Measurements from ENCODE around the gene ACMSD. TPM values are rescaled to one million over a fixed set of nuclear protein-coding genes. Genes with fewer than 3 reads are reported as not detected.
A peak's percentile ranks its signal among the peaks of the same experiment; 100 is the strongest.
"Not testable (repeated sequence)": the region's sequence is repeated elsewhere in the genome, so short reads cannot be mapped to it uniquely, and the experiment has no call there.

The ACMSD gene
- total RNA-seq (2014; rRNA removed; shearing (Covaris generic)), result not detected in 2 replicates

DNA sequence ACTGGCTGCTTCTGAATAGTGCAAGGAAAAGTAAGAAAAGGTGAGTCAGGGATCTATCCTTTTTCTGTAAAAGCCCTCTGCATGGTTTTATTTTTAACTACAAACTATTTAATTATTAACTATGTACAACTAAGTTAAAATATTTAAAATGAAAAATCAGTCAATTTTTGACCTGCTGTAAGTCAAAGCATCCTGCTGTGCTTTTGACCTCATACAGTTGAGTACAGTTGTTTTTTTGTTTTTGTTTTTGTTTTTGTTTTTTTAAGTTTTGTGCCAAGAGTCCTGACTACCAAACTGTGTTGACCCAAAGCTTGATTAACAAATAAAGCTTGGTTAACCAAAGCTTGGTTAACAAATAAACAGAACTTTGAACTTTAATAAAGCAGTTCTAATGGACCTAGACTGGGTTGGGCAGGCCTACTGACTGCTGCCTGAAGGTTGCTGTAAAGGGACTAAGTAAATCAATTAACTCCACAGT lies at the start of gene ACMSD:
Gene ACMSD (plus strand): TSS at position 474 of the 478 bp plus-strand sequence. CDS start 67 bp downstream, outside the sequence.
- DNase-seq (ENCODE audit: low spot score), result no peak

DNA sequence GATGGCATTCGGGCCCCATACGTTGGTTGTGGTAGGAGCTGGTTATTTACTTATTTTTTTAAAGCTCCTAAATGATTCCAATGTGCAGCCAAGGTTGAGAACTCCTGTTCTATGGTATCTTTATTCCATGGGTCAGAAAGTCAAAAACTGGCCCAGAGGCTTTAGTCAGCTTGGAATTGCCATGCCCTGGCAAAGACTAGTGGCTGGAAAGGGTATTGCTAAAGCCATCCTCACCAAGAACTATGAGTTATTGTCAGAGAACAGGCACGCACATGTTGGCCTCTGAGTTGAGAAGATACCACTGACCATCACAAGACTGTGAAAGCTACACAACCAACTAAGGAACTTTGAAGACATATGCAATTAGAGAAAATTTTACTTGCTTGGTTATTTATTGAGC lies 47.9 kb upstream of the ACMSD start:
- DNase-seq (ENCODE audit: low spot score), result no peak

DNA sequence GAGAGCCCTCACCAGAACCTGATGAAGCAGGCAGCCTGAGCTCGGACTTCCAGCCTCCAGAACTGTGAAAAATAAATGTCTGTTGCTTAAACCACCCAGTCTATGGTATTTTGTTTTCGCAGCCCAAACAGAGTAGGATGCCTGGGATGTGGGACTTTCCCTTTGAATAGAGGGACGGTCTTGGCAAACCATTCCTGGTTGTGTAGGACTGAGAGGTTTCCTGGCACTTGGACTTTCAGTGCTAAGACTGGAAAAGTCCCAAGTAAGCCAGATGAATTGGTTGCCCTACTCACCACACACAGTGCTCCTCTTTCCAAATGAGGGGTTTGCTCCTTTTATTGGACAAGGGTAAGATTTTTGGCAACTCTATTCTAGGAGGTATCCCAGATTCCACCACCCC lies 46.8 kb upstream of the ACMSD start:
- DNase-seq (ENCODE audit: low spot score), result no peak

DNA sequence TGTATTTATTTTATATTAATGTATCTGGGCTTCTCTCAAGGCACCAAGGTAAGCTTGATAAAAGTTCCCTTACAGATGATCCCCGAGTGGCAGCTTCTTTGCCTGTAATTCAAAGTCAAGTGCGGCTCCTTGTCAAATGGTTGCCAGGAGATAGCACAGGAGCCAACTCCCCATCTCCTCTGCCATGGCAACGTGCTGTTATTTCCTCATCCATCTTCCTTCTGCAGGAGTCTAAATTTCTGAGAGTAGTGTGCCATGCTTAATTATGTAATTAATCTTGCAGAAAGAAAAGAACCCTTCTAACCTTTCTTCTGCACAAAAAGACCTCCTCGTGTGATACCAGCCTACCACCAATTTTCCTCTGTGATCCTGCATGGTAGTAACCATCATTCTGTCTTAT lies 46.2 kb upstream of the ACMSD start:
- no peak for DNase-seq (ENCODE audit: low spot score)

DNA sequence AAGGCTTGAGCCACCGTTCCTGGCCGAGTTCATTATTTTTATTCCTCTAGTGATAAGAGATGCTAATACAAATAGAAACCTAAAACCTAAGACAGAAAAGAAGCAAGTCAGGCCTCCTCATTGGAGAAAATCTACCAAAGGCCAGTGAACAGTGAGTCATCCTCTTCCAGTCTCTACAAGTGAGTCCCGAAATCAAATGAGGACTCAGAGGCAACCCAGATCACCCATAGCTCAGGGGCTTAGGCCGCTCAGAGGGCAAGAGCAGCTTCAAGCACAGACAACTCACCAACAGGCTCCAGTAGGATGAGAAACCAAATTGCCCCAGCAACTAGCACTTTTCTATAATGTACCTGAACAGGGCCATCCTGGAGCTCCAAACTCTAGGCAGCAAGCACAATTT lies 42.7 kb upstream of the ACMSD start:
- no peak for DNase-seq (ENCODE audit: low spot score)

DNA sequence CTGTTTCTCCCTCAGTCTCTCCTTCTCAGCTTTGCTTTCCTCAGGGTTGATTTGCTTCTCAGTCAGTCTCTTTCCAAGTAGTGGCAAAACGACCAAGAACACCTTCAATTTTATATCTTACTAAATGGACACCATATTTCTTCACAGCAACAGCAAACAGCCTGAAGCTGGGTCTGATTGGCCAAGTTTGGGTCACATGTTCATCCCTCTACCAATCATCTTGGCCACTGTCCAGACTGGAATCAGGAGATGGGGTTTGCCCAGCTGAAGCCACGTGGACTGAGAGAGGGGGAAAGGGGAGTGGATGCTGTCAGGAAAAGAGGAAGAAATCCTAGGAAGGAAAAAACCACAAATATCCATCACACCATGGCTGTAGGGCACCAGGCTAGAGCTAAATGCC lies 42.0 kb upstream of the ACMSD start:
- DNase-seq (ENCODE audit: low spot score), result no peak

DNA sequence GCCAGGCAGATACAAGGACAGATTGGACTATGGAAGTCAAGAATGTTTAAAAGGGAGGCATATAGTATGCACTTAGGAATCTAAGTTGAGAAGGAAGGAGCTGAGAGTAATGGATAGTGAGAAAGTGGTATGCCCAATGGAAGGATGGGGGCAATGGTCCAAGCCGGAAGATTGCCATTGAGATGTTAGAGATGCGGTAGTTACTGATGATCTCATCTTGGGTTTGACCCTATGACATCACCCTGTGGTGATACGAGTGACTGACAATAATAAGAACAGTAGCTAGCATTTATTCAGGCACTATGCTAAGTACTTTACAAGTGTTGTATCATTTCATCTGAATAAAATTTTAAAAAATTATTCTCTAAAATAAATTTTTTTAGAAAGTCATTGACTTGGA lies 38.5 kb upstream of the ACMSD start:
- no peak for DNase-seq (ENCODE audit: low spot score)

DNA sequence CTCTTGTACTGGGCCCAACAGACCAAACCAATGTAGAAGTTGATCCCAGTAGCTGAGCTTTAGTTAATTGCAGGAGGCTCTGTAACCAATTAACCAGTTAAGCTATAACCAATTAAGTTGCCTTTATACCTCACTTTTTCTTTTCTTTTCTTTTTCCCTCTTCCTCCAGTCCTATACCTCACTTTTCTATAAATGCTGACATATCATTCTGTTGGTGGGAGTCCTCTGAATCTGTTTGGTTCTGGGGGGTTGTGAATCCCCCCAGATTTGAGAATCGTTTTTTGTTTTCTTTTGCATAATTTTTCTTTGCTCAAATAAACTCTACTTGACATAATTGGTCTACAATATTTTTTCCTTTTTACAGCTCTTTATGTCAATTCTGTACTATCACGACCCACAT lies 38.1 kb upstream of the ACMSD start:
- DNase-seq (ENCODE audit: low spot score), result no peak

DNA sequence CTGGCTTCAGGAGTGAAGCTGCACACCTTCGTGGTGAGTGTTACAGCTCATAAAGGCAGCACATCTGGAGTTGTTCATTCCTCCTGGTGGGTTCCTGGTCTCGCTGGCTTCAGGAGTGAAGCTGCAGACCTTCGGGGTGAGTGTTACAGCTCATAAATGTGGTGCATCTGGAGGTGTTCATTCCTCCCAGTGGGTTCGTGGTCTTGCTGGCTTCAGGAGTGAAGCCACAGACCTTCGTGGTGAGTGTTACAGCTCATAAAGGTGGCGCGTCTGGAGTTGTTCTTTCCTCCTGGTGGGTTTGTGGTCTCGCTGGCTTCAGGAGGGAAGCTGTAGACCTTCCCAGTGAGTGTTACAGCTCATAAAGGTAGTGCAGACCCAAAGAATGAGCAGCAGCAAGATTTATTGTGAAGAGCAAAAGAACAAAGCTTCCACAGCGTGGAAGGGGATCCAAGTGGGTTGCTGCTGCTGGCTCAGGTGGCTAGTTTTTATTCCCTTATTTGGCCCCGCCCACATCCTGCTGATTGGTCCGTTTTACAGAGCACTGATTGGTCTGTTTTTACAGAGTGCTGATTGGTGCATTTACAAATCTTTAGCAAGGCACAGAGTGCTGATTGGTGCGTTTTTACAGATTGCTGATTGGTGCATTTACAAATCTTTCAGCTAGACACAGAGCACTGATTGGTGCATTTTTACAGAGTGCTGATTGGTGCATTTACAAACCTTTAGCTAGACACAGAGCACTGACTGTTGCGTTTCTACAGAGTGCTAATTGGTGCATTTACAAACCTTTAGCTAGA lies 34.6 kb upstream of the ACMSD start:
- not testable (repeated sequence) for DNase-seq (ENCODE audit: low spot score)

DNA sequence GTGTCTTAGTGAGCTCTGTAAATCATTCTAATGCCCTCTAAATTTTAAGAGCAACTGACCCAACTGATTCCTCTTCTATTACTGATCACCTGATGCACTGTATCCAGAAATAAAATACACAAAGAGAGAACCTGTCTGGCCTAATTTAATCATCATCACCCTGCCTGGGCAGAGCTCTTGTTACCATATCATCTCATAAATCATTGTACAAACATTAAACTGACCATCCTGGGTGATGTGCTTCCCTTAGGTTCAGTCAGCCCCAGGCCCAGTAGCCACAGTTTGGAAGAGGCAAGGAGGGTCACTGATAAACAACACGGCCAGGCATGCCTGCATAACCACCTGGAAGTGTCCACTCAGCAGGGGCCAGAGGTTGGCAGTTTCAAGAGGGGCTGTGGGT lies 22.7 kb upstream of the ACMSD start:
- no peak for DNase-seq (ENCODE audit: low spot score)

DNA sequence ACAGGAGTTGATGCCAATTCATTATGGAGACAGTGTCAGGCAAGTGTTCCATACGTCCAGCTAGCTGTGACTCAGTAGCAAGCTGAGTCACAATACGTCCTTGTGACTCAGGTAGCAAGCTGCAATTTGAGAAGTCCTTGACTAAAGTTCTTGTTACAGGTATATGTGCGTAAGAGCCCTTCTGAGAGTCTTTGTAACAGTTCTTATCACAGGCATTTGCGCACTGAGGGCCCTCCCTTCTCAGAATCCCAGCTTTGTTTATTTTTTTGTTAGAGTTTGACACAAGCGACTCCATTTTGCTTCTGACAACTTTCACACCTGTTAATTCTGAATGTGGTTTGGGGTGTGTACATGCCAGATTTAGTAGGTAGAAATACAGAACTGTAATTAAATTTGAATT lies 20.1 kb upstream of the ACMSD start:
- DNase-seq (ENCODE audit: low spot score), result peak; percentile 40

DNA sequence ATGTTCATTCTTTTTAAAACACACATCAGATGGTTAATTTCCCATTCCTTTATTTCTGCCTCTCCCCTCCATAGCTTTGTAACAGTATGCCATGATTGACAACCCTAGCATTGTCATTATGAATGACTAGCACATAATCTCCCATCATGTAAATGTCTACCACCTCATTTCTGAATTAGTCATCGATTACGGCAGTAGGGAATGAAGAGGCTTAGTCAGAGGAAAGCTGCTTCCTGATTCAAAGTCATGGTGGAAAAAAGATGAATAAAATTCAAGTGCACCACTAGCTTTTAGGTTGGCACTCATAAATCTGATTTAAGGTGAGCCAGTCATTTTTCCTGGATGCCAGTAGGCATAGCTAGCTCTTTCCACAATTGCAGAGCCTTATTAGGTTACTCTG lies 19.1 kb upstream of the ACMSD start:
- DNase-seq (ENCODE audit: low spot score), result peak; percentile 79

DNA sequence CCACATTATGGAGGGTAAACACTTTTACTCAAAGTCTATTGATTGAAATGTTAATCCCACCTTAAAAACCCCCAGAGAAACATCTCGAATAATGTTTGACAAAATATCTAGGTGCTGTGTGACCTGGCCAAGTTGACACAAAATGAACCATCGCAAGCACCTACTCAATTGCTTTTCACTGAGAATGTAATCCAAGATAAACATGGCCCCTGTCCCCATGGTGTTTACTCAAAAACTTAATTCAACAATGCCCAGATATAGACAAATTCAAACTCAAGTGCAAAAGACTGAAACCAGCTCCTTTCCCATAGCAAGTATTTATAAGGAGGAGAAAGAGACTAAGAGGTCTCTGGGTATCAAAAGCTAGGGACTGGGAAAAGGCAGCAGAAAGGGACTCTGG lies 15.0 kb upstream of the ACMSD start:
- no peak for DNase-seq (ENCODE audit: low spot score)

DNA sequence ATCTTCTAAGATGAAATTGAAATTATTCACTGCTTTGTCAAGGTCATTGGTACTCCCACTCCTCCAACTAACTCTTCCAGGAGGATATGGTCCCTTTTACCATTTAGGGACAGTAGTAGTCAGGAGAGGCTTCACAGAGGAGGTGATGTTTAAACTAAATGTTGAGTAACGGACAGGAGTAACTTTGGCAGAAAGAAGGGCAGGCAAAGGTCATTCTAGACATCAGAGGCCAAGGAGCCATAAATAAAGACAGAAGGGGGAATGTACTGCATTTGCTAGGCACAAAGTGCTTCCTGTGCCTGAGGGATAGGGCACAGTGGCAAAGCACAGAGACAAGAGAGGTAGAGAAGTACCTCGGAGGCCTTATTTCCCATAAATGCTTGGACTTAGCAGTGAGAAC lies 14.6 kb upstream of the ACMSD start:
- no peak for DNase-seq (ENCODE audit: low spot score)

DNA sequence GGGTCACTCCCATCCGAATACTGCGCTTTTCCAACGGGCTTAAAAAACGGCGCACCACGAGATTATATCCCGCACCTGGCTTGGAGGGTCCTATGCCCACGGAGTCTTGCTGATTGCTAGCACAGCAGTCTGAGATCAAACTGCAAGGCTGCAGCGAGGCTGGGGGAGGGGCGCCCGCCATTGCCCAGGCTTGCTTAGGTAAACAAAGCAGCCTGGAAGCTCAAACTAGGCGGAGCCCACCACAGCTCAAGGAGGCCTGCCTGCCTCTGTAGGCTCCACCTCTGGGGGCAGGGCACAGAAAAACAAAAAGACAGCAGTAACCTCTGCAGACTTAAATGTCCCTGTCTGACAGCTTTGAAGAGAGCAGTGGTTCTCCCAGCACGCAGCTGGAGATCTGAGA lies 12.7 kb upstream of the ACMSD start:
- not testable (repeated sequence) for DNase-seq (ENCODE audit: low spot score)

DNA sequence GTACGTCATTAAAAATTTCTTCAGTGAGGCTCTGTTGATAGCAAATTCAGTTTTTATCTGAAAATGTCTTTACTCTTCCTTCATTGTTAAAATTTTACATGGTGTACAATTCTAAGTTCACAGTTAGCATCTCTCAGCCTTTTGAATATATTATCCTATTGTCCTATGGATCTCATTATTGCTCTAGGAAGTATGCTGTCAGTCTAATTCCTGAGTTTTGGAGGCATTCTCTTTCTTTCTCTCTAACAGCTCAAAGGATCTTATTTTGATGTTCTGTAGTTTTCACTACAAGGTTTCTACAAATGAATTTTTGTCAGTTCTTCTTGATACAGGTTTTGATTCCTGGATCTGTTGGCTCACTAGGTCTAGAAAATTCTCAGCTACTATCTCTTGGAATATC lies 2.9 kb upstream of the ACMSD start:
- DNase-seq (ENCODE audit: low spot score), result no peak

DNA sequence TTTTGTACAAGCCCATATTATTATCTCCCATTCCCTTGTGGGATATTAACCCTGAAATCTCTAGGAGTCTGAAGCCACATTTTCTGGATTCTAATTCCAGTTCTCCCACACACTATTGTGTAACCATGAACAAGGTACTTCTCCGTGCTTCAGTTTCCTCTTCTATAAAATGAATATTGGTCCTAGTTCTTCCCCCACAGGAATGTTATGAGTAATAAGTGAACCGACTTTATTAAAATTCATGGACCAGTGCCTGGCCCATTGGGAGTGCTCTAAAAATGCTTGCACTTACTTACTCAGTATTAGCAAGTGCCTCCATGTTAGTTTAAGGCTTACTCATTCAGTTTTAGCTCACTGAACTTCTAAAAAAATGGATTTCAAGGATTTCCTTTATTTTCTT lies 1.4 kb upstream of the ACMSD start:
- peak; percentile 81 for DNase-seq (ENCODE audit: low spot score)

DNA sequence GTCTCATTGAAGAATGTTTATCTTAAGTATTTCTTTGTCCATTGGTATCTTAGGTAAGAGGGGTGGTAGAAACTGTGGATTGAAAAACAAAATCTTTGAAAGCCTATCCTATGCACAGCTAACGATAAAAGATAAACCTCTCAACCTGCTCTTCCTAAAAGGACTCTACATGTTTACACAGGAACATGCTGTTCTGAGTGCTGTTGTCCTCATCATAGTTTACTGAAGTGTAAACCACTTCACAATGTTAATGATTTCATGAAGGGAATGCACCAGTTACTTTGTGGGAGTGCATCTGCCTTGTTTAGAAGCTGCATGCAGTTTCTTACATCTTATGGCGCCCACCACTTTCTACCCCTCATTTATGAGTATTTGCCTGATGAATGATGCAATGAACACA lies 1.2 kb downstream of the ACMSD start:
- no peak for DNase-seq (ENCODE audit: low spot score)

DNA sequence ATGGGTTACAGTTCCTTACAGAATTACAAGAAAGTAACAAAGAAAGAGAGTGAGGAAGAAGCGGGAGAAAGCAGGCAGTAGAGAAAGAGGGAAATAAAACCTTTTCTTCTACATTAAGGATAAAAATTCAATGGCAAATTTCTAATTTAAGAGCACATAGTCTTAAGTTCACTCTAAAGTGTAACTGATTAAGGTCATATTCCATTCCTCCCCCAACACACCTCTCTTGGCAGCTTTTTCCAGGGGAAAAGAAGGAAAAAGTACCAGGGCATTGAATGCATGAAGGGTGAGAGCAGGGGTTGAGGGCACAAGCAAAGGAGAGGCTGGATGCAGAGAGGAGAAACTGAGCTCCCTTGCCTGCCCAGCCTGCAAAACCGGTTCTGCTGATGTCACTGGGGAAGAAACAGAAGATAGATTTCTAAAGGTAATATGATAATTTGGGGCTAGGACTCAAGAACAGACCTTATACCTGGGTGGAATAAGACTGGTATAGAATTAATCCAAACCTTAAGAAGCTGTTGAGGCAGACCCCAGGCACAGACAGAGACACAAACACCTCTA lies 4.6 kb downstream of the ACMSD start:
- DNase-seq (ENCODE audit: low spot score), result no peak

DNA sequence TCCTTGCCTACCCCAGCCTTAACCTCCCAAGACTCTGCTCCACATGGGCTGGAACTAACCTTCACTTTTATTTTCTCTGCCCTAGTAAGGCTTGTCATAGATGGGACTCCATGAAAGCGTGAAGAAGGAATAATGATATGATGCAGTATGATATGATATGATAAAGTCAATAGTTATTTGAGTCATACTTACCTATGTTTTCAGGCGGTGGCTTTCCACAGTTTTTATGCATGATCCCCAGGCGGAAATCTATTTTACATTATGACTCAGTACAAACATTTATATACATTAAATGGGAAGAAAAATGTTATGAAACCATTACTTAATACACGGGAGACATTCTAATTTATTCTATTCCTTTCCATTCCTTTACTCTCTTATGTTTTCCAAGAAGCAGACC lies 5.6 kb downstream of the ACMSD start:
- no peak for DNase-seq (ENCODE audit: low spot score)

DNA sequence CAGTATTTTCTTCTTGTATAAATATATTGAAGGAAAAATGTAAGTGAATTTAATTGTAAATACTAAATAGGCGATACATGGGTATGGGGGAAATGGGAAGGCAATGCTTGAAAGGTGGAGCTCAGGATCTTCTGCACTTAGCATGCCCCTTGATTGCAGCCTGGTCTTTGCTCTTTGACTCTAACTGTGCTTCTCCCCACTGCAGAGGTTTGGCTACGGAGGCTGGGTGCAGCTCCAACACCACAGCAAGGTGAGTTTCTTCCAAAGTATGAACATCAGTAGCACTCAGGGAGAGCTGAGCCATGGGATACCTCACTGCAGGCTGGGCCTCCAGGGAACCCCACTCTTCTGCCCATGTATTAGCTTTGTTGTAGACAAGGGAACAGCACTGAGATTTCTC lies 6.6 kb downstream of the ACMSD start:
- DNase-seq (ENCODE audit: low spot score), result no peak

DNA sequence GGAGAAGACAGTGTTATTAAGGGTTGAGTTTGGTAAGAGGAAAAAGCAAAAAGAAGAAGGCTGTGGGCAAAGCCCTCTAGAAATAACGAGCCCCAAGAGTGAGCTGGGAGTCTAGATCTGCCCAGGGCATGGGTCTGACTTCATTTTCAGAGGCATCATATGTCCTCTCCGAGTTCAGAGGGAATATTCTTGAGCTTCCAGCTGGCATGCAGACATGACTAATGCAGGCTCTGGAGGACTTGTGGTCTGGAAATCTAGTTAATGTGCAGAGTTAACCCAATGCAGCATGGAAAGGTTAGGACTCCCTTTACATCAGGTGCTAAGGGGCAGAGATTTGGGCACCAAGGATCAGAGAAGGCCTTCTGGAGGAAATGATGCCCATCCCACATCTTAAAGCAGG lies 7.3 kb downstream of the ACMSD start:
- peak; percentile 70 for DNase-seq (ENCODE audit: low spot score)

DNA sequence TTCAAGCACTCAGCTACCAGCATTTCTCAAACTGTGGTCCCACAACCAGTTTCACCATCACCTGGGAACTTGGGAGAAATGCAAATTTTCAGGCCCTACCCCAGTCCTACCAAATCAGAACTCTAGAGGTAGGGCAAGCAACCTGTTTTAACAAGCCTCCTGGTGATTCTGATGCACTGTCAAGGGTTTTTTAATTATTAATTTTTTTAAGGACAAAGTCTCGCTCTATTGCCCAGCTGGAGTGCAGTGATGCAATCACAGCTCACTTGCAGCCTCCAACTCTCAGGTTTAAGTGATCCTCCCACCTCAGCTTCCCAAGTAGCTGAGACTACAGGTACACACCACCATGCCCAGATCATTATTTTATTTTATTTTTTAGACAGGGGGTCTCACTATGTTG lies 7.8 kb downstream of the ACMSD start:
- DNase-seq (ENCODE audit: low spot score), result no peak

DNA sequence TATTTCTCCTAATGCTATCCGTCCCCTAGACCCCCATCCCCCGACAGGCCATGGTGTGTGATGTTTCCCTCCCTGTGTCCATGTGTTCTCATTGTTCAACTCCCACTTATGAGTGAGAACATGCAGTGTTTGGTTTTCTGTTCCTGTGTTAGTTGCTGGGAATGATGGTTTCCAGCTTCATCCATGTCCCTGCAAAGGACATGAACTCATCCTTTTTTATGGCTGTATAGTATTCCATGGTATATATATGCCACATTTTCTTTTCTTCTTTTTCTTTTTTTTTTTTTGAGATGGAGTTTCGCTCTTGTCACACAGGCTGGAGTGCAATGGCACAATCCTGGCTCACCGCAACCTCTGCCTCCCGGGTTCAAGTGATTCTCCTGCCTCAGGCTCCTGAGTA lies 9.2 kb downstream of the ACMSD start:
- DNase-seq (ENCODE audit: low spot score), result not testable (repeated sequence)

Data from A172 (cell line).